Epithelial cell of prostate (primary cell): Measurements from ENCODE around the gene GNA14.
"Not testable (repeated sequence)": the region's sequence is repeated elsewhere in the genome, so short reads cannot be mapped to it uniquely, and the experiment has no call there.

Source experiments
- DNase-seq: peaks from one replicate; pipeline ENCODE4 v3.0.0-alpha.2; 2011; ENCODE audit warnings: low read depth, low spot score
- H3K27ac ChIP-seq: fragments of 450-650 bp; 2 replicates; pipeline ENCODE4 v1.5.1; 2017; ENCODE audit warnings: mild to moderate bottlenecking

Gene GNA14

DNA sequence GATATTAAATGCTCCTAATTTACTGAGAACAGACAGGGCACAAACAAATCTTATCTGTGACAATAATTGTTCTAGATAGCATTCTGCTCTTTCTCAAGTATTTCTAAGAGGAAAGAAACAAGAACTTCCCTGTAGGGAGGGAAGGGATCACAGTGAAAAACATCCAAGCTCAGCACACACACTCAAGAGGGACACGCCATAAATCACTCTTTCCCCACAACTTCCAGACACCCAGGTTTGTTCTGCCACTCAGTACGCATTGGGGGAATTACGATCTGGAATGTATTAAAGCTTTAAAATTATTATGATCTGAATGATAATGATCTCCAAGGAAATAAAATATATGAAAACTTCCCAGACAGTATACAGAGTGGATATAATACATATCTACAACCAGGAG is 221.4 kb downstream of the GNA14 start:
- DNase-seq = no peak
- no peak overlapping the region for H3K27ac ChIP-seq

DNA sequence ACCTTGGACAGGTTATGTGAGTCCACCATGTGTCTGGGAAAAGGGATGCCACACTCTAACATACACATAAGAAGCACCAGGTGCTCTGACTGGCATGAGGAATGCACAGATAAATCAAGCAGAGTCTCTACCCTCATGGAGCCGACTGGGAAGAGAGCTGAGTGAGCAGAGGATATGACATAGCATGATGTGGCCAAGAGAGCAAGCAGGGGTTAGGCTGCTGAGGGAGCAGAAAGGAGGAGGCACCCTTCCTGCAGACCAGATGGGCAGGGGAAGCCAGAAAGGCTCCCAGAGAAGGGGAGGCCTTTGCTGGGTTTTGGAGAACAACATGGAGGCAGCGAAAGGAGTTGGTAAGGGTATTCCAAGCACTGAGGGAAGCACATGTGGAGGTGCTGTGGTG is 223.1 kb downstream of the GNA14 start:
- no peak overlapping the region for H3K27ac ChIP-seq
- no peak for DNase-seq

DNA sequence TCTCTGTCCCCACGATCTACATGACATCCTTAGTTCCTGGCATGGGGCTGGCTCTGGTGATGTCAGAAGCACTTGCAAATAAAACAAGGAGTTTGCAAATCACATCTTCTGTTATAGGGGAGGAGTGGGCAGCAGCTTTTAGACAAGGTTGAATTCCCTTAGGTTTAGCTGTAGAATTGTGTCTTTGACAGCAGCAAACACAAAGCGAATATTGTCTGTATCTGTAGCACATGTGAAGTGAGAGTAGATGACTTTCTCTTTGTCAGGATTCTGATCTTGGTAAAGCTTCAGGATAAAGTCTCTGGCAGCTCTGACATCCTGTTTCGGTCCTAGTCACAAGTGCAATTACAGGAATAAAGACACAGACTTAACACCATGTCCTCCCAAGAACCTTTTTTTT is 224.3 kb downstream of the GNA14 start:
- DNase-seq = no peak
- no peak overlapping the region for H3K27ac ChIP-seq

DNA sequence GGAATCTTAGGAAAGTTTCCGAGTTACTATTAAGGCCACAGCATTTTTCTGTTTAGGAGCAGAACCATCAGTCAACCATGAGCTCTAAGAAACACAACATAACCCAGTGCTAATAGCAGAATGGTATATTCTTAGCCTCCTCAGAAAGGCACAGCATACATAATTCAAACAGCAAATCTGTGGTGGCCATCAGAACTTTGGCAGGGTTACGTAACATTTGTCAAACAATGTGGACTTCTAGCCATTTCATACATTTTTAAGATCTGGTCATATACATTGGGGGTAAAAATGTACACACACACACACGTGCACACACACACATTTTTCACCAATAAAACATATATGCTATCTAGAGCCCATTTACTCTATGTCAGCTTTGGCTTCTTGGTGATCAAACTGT is 225.2 kb downstream of the GNA14 start:
- H3K27ac ChIP-seq = no peak overlapping the region
- DNase-seq = no peak

DNA sequence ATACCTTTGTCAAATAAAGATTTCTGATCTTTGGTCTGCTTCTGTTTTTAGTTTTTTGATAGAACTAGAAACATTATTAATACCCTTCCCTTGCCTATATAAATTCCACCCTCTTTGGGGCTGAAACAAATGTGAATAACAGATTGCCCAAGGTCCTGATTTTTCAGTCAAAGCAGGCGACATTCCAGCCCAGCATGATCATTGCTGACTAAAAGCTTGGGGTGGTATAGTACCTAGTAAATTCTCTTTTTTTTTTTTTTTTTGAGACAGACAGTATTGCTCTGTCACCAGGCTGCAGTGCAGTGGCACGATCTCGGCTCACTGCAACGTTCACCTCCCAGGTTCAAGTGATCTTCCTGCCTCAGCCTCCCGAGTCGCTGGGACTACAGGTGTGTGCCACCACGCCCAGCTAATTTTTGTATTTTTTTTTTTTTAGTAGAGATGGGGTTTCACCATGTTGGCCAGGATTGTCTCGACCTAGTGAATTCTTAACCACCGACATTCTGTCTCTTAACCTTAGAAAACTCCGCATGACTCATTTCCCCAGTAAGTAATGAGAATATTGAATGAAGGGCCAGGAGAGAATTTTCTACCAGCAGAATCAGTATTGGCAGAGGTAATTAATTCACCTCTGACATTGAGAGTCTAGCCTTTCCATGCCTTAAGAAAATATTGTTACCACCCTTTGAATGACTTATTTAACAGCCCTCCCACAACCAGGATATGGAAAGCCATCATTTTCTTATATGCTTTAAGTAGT is 226.4 kb downstream of the GNA14 start:
- DNase-seq = no peak
- H3K27ac ChIP-seq = no peak overlapping the region

DNA sequence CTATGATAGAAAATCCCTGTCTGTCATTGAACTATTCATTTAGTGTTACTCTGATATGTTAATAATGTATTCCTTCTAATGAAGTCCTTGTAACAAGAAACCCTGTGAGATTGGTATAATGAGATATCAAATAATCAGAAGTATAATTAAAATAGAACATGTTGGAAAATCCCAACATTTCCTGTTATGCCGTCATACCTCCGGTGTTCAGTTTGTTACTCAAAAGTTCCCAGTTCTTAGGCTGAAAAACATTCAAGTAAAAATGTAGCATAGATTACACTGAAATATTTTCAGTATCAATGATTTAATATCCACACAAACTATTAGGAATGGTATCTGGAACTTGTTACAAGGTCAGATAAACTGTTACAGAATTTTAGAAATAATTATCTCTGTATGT is 227.5 kb downstream of the GNA14 start:
- no peak overlapping the region for H3K27ac ChIP-seq
- no peak for DNase-seq

DNA sequence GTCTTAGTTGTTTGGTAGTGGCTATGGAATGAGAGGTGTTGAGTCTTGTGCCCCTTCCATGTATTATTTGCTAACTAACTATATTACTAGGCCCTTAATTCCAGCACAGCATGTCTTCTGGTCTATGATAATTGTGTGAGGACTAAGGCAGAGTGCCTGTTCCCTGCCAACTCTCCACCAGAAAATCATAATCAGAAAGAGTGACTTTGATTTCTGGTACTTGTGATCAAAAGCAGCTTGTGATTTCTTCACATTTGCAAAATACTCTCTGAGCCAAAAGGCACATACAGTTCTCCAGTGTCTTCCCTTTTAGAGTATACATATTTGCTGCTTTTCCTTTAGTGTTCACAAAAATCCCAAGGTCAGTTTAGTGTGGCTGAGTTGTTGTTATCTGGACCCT is 229.9 kb downstream of the GNA14 start:
- no peak for DNase-seq
- H3K27ac ChIP-seq = no peak overlapping the region

DNA sequence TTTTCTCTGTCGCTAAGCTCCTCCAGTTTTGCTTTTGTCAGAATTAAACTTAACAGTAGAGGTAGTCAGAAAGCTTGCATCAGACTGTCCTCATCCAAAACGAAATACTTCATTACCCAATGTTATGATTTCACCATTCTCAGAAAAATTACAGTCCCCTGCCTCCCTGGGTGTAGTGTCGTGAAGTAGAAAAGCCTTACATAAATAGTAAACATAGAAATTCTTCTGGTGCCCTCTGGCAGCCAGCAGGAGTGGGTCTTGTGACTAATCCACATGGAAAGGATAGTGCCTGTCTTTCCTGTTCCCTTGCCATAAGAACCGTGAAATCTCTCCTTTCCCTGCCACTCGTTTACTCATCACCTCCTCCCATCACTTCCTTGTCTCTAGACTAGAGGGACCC is 230.6 kb downstream of the GNA14 start:
- no peak overlapping the region for H3K27ac ChIP-seq
- DNase-seq = no peak

DNA sequence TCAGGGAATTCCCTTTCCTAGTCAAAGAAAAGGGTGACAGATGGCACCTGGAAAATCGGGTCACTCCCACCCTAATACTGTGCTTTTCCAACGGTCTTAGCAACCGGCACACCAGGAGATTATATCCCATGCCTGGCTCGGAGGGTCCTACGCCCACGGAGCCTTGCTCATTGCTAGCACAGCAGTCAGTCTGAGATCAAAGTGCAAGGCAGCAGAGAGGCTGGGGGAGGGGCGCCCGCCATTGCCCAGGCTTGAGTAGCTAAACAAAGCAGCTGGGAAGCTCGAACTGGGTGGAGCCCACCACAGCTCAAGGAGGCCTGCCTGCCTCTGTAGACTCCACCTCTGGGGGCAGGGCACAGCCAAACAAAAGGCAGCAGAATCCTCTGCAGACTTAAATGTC is 239.6 kb downstream of the GNA14 start:
- not testable (repeated sequence) for H3K27ac ChIP-seq, DNase-seq

DNA sequence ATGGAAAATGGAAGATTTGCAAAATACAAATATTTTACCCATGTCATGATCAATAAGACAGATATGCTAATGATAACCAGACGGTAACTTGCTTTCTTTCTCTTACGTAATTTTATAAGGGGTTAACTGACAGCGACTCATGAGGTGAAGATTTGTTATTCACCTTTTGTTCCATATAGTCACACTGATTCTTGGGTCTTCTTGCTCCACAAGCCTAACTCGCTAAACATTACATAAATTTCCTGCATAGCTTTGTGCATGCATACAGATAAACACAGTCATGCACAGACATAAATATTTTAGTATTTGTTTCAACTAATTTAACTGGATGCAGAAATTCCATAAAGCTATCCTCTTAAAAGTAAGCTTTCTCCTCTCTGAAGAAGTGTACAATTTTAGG is 244.9 kb downstream of the GNA14 start:
- H3K27ac ChIP-seq = no peak overlapping the region
- no peak for DNase-seq

DNA sequence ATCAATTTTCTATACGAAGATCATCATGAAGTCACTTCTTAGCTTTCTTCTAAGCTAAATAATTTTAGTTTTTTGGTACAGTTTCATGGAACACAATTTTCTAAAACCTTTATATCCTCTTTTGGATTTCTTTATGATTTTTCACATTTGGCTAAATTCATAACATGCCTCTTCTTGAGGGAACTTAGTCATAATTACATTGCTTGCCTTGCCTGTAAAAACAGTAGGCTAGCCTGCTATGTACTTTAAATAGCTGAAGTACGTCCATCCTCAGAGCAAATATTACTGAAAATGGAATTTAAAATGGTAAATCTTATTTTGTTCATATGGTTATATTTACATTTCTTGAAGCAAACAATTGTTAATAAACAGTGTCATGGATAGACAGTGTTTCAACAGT is 245.8 kb downstream of the GNA14 start:
- no peak overlapping the region for H3K27ac ChIP-seq
- DNase-seq = no peak

DNA sequence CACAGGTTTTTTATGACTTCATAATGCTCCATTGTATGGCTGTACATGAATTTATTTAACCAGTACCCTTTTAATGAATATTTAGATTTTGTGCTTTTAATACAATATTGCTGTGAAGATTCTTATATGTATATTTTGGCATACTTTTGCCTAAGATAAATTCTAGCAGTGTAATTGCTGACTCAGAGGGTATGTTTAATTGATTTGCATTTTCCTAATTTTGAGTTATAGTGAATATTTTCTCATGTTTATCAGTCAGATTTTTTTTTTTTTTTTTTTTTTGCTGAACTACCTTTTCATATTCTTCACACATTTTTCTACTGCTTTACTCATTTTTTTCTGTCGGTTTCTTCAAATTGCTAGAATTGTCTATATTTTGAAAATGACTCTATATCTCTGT is 248.2 kb downstream of the GNA14 start:
- no peak for DNase-seq
- no peak overlapping the region for H3K27ac ChIP-seq

DNA sequence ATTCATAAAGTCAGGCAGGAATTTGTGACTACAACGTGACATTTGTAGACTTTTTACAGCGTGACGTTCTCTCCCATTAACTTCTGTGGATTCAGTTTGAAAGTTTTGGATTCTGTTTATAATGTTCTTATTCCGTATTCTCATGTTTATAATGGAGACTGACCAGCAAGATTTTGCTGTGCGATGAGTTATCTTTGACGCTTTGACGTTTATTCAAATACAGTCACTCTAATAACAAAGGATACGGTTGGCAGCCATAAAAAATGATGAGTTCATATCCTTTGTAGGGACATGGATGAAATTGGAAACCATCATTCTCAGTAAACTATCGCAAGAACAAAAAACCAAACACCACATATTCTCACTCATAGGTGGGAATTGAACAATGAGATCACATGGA is 249.5 kb downstream of the GNA14 start:
- not testable (repeated sequence) for H3K27ac ChIP-seq, DNase-seq

DNA sequence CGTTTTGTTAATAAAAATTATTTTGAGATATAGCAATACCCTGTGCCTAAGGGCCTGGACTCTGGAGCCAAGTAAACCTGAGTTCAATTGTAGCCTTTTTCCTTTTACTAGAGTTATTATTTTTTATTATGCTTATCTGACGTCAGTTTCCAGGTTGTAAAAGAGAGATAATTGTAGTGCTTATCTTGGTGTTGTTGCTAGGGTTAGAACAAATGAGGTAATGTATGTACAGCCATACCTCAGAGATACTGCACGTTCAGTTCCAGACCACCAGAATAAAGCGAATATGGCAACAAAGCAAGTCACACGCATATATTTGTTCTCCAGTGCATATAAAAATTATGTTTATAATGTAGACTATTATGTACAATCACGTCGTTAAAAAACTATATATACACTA is 255.8 kb downstream of the GNA14 start:
- H3K27ac ChIP-seq = no peak overlapping the region
- no peak for DNase-seq

DNA sequence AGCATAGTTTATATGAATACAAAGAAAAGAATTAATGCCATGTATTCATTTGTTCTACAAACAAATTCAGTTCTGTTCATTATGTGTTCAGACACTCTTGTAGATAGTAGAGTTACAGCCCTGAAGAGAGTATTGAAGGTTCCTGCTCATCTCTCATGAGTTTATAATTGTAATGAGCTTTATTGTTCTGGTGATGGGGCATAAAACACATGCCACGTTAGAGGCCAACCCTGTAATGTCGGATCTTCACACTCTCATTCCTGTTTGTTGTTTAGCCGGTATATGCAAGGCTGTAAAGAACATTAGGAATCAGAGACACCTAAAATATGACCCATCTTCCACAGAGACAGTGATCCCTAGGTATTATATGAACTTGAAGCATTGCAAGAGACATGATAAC is 256.3 kb downstream of the GNA14 start:
- no peak for DNase-seq
- no peak overlapping the region for H3K27ac ChIP-seq

DNA sequence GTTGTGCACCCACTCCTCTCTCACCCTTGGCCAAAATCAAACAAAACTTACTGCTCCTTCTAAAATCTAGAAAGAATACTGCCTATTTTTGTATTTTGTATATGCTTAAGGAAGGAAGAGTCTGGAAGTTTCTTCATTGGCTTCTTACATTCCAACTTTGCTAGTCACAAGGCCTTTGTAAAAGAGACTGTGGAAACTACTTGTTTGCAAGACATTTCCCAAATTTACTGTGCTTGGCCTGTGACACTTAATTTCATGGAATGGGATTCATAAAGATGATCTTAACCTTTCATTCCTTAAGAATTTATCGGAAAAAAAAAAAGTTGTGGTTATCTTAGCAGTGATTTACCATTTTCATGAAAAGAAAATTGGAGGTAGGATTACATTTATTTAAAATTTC is 261.9 kb downstream of the GNA14 start:
- H3K27ac ChIP-seq = no peak overlapping the region
- no peak for DNase-seq

DNA sequence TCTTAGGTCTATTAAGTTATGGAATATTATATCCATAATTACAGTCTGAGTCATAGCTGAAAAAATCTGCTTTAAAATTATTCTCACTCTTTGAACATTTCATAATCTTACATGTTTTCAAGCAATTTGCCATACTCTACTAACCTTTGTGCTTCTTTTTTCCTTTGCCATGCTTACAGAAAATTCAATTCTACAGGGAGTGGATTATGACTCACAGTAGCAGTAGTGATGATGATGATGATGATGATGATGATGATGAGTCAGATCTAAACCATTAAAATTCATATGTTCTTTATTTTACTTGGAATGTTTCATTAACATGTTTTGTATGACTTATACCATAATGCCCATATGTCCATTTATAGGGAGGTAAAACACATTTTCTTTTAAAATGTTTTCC is 263.7 kb downstream of the GNA14 start:
- DNase-seq = no peak
- H3K27ac ChIP-seq = no peak overlapping the region

DNA sequence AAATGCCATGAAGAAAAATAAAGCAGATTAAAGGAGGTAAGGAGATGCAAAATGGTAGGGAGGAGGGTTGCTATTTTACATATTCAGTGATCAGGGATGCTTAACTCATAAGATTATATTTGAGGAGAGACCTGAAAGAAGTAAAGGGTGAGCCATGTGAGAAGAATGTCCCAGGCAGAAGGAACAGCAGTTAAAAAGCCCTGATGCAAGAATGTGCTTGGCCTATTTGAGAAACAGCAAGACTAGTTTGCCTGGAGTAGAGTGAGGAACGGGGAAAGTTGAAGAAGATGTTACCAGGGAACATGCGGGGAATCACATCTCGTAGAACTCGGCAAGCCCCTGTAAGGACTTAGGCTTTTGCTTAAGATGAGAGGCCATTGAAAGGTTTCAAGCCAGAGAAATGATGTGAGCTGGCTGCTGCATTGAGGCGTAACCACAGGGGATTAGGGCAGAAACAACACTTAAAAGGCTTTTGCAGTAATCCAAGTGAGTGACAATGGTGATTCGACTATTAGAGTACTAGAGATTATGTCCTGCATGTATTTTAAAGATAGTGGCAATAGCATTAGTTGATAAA is 272.1 kb downstream of the GNA14 start:
- DNase-seq = no peak
- H3K27ac ChIP-seq = no peak overlapping the region

DNA sequence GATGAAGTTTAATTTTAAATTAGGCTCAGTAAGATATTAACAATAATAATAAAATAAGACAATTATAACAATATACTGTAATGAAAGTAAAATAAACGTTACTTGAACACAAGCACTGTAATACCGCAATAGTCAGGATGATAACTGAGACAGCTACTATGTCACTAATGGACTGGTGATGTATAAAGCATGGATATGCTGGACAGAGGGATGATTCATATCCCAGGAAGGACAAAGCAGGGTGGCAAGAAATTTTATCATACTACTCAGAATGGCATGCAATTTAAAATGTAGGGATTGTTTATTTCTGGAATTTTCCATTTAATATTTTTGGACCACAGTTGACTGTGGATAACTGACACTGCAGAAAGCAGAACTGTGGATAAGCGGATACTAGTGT is 273.9 kb downstream of the GNA14 start:
- no peak overlapping the region for H3K27ac ChIP-seq
- DNase-seq = no peak
